K562 (cell line): ENCODE data around the gene HSPA5. TPM values are rescaled to one million over a fixed set of nuclear protein-coding genes. Genes with fewer than 3 reads are reported as not detected.

Experiments used
- CHD7 ChIP-seq: fragments of 200-600 bp; sonication (generic); IDR thresholded peaks from one replicate; pipeline ENCODE4 v1.6.1; 2012; ENCODE audit warnings: mild to moderate bottlenecking, low read depth, low read length, inconsistent platforms
- EZH2 ChIP-seq: IDR thresholded peaks from 2 replicates; pipeline ENCODE4 v1.6.1; 2012; ENCODE audit warnings: low read depth, mild to moderate bottlenecking, inconsistent platforms, low read length, borderline replicate concordance
- HES1 ChIP-seq: fragments of 450-650 bp; IDR thresholded peaks from 2 replicates; pipeline ENCODE4 v1.6.1; 2016; ENCODE audit warnings: low read depth, mild to moderate bottlenecking, moderate library complexity
- MAZ ChIP-seq, 2 experiments: fragments of 450-650 bp in 1 of 2; sonication (generic) in 1 of 2; formaldehyde crosslinking; IDR thresholded peaks in 1 of 2; conservative IDR thresholded peaks in 1 of 2; 2 replicates each; pipeline versions ENCODE4 v1.4.0 to v1.5.0; 2020; ENCODE audit warnings: mild to moderate bottlenecking in 1 of 2, missing genetic modification reagents in 1 of 2
- NCOA4 ChIP-seq: fragments of 450-650 bp; IDR thresholded peaks from 2 replicates; pipeline ENCODE4 v1.6.1; 2018; ENCODE audit warnings: mild to moderate bottlenecking; ENCODE audit not compliant: partially characterized antibody
- NR2C2 ChIP-seq, 2 experiments: fragments of 200-800 bp in 1 of 2; sonication (Bioruptor generic) in 1 of 2; sonication (generic) in 1 of 2; formaldehyde crosslinking in 1 of 2; IDR thresholded peaks; 2 replicates each; pipeline versions ENCODE4 v1.6.1 to v1.8.0; 2016 to 2022; ENCODE audit warnings: mild to moderate bottlenecking in 1 of 2, missing compliant biosample characterization in 1 of 2, missing genetic modification characterization in 1 of 2, missing genetic modification reagents in 1 of 2
- PHF8 ChIP-seq: fragments of 200-600 bp; sonication (generic); IDR thresholded peaks from 2 replicates; pipeline ENCODE4 v1.6.1; 2012; ENCODE audit warnings: mixed run types, mild to moderate bottlenecking, inconsistent platforms, low read length, moderate library complexity, borderline replicate concordance
- POLR2AphosphoS2 ChIP-seq: IDR thresholded peaks from 2 replicates; pipeline ENCODE4 v1.6.1; 2012; ENCODE audit warnings: low read length, improper control_type of control experiment
- RBM14 ChIP-seq: fragments of 200-400 bp; formaldehyde crosslinking; IDR thresholded peaks from 2 replicates; pipeline ENCODE4 v1.6.1; 2018; ENCODE audit warnings: low read depth, mild to moderate bottlenecking, low read length, moderate library complexity, borderline replicate concordance; ENCODE audit not compliant: insufficient read depth
- SP2 ChIP-seq: IDR thresholded peaks from 2 replicates; pipeline ENCODE4 v1.6.1; 2011; ENCODE audit warnings: mild to moderate bottlenecking, low read depth, low read length, moderate library complexity; ENCODE audit not compliant: poor library complexity, severe bottlenecking; ENCODE audit errors: extremely low read depth
- TEAD1 ChIP-seq, 2 experiments: fragments of 450-650 bp in 1 of 2; sonication (generic) in 1 of 2; formaldehyde crosslinking; IDR thresholded peaks; 2 replicates each; pipeline versions ENCODE4 v1.4.0 to v1.8.0; 2020 to 2022; ENCODE audit warnings: mild to moderate bottlenecking in 2 of 2, missing genetic modification reagents in 1 of 2
- ZNF280B ChIP-seq: fragments of 250-450 bp; sonication (Bioruptor Pico); IDR thresholded peaks from 2 replicates; pipeline ENCODE4 v1.5.1; 2021; ENCODE audit warnings: mild to moderate bottlenecking
- ZNF551 ChIP-seq: fragments of 250-450 bp; sonication (Bioruptor Pico); IDR thresholded peaks from 2 replicates; pipeline ENCODE4 v1.5.0; 2021; ENCODE audit warnings: mild to moderate bottlenecking, moderate library complexity
- polyA plus RNA-seq, 8 experiments: library from polyadenylated mRNA; depleted of rRNA in 4 of 8; stranded (reverse) in 5 of 8; unstranded in 3 of 8; fragments of >200 nt; fragmentation: Nextera tagmentation in 2 of 8; fragmentation: Illumina TruSeq in 1 of 8; extraction: Ambion mirVana in 2 of 8; extraction: Trizol in 1 of 8; gene quantifications; 2 replicates each; pipeline versions ENCODE4 v1.2.1 to v1.2.3, GENCODE V29; 2011 to 2014; ENCODE audit warnings: inconsistent platforms in 1 of 8, missing spikeins in 1 of 8
- total RNA-seq, 7 experiments: library from RNA; depleted of rRNA in 6 of 7; stranded (reverse); fragments of >200 nt in 6 of 7; fragmentation: Illumina TruSeq in 2 of 7; extraction: Trizol in 2 of 7; gene quantifications; 2 replicates each; pipeline versions ENCODE4 v1.2.1 to v1.2.3, GENCODE V29; 2011 to 2021; ENCODE audit warnings: low replicate concordance in 1 of 7

The HSPA5 gene
- total and polyA plus RNA-seq, 9 of the 15 experiments (the other 6 are each of a cell fraction or from before 2014, with no cell fraction given) = 48.0 to 265 (median 113) TPM

GRCh38 chr9:125238915-125239446 is 2.2 kb downstream of the HSPA5 start (continued):
- TF ChIP-seq HES1 (no peak), MAZ (CRISPR knock-in tag; conservative IDR thresholded peaks at IDR 0.05 in 1 of 2, IDR thresholded peaks at IDR 0.05 in 1 of 2) (no peak), TEAD1 (CRISPR knock-in tag; IDR thresholded peaks at IDR 0.05) (0 out of 4 replicates have a peak, but pooled peaks of 1 of the 2 experiments have one; percentile 50), ZNF280B (CRISPR knock-in tag) (no peak), ZNF551 (CRISPR knock-in tag) (no peak), NR2C2 (CRISPR knock-in tag; IDR thresholded peaks at IDR 0.05) (0 out of 2 replicates have a peak, but pooled peaks have one; percentile 11), NR2C2 (tag; IDR thresholded peaks at IDR 0.05) (no peak), EZH2 (no peak), SP2 (no peak), CHD7 (no peak), RBM14 (no peak), PHF8 (no peak), POLR2AphosphoS2 (peak; percentile 17; the same call in 1 of the 2 replicates), NCOA4 (no peak)
